ENCODE measurements around the gene ADRA1B. TPM values are rescaled to one million over a fixed set of nuclear protein-coding genes. Genes with fewer than 3 reads are reported as not detected.

The ADRA1B gene
- total RNA-seq, 1 experiment from 2014 or later: not detected

- H3K4me1 Mint-ChIP-seq: no peaks in the 10 kb centered on the region
- no peak overlapping the region for H3K56ac ChIP-seq (ENCODE audit: insufficient read length, low read depth, low read length)
- H3K4me2 ChIP-seq (ENCODE audit: insufficient read depth, insufficient read length, low read length): no peak overlapping the region
- no peak overlapping the region for H3T11ph ChIP-seq (ENCODE audit: low read length)
- no peaks in the 10 kb centered on the region for H3K79me2 ChIP-seq (ENCODE audit: insufficient read depth, low read length)
- H4K8ac ChIP-seq (replicated peaks; ENCODE audit: insufficient read length, low read depth, low read length): no peak overlapping the region
- no peak overlapping the region for H3K27ac Mint-ChIP-seq
- H4K5ac ChIP-seq (ENCODE audit: insufficient read length, low read depth, low read length): no peak overlapping the region
- no peaks in the 10 kb centered on the region for H4K20me1 ChIP-seq (ENCODE audit: control insufficient read depth, insufficient read depth, insufficient read length)
- peaks cover 81% of the 10 kb centered on the region for H3K27me3 Mint-ChIP-seq (ENCODE audit: low read depth)
- peaks cover under 1% of the 10 kb centered on the region; the same call in 1 of the 2 replicates for H3K27me3 ChIP-seq (ENCODE audit: insufficient read depth, low read length)
- no peak for DNase-seq
- no peak overlapping the region for H3K14ac ChIP-seq (ENCODE audit: insufficient read depth, low read length)
- no peak overlapping the region for H2BK120ac ChIP-seq (ENCODE audit: low read depth, low read length, poor library complexity, severe bottlenecking)
- no peaks in the 10 kb centered on the region for H3K36me3 Mint-ChIP-seq (ENCODE audit: insufficient read depth in 1 of 3, low read depth in 3 of 3)
- no peak overlapping the region for H2BK5ac ChIP-seq (ENCODE audit: insufficient read length, low read length)
- no peak overlapping the region for H2AK5ac ChIP-seq (ENCODE audit: insufficient read length, low read length)
- H3K4me1 ChIP-seq (ENCODE audit: insufficient read depth, low read length): no peaks in the 10 kb centered on the region
- no peaks in the 10 kb centered on the region for H3K9me3 ChIP-seq (ENCODE audit: control insufficient read depth, low read depth, low read length)
- no peaks in the 10 kb centered on the region; a peak in 1 of 5 replicates for H3K9me3 Mint-ChIP-seq
- no peak for TF ChIP-seq CTCF (conservative IDR thresholded peaks at IDR 0.05)
- WGBS (ENCODE audit: extremely low coverage, insufficient read length, low lambda C conversion rate): no CpG with 5 or more reads among the region's 2 CpGs
- no peak overlapping the region for H3K27ac ChIP-seq (ENCODE audit: insufficient read length, low read depth, low read length)
- no peak overlapping the region for H4K91ac ChIP-seq (ENCODE audit: insufficient read length, low read depth, low read length)
- no peak overlapping the region for H3K9ac ChIP-seq (ENCODE audit: extremely low read depth, insufficient read length, low read length)
- H2BK12ac ChIP-seq (ENCODE audit: insufficient read length, low read depth, low read length): no peak overlapping the region
- no peak overlapping the region for H3K4me3 Mint-ChIP-seq
- H3K23me2 ChIP-seq (ENCODE audit: insufficient read length, low read depth, low read length, poor library complexity, severe bottlenecking): no peaks in the 10 kb centered on the region
- H3K18ac ChIP-seq (ENCODE audit: insufficient read length, low read depth, low read length): no peak overlapping the region
- no peaks in the 10 kb centered on the region for H3K79me1 ChIP-seq (ENCODE audit: insufficient read depth, low read depth, low read length, poor library complexity, severe bottlenecking)
- H3K23ac ChIP-seq (ENCODE audit: insufficient read length, low read depth, low read length): no peak overlapping the region
- H3K4ac ChIP-seq (ENCODE audit: low read depth, low read length): no peak overlapping the region
- H2AFZ ChIP-seq (ENCODE audit: low read length): no peak overlapping the region
- no peak overlapping the region for H2BK20ac ChIP-seq (ENCODE audit: low read depth, low read length, poor library complexity, severe bottlenecking)
- no peak overlapping the region for H2BK15ac ChIP-seq (ENCODE audit: low read depth, low read length)
Observed at GRCh38 chr5:159978358-159978757, 62.1 kb downstream of the ADRA1B start.
